Measurements from ENCODE around the gene STEAP3. TPM values are rescaled to one million over a fixed set of nuclear protein-coding genes. Genes with fewer than 3 reads are reported as not detected.

Gene STEAP3
- total and polyA plus RNA-seq, 4 experiments from 2014 or later: 0.32 TPM; not detected in 3

- POLR2A ChIA-PET (ENCODE audit: partially characterized antibody): no interaction called here
- H3K4me1 Mint-ChIP-seq: no peaks in the 10 kb centered on the region
- Histone ChIP-seq H3K27ac (ENCODE audit: low read depth, low read length) (no peak overlapping the region), H3K27me3 (ENCODE audit: insufficient read depth, low read length) (no peaks in the 10 kb centered on the region), H3K9me3 (ENCODE audit: control insufficient read depth in 1 of 2, low read length in 2 of 2) (no peaks in the 10 kb centered on the region), H3K4me1 (ENCODE audit: insufficient read depth, low read length) (no peaks in the 10 kb centered on the region), H3K4me3 (ENCODE audit: low read length in 2 of 2) (no peak overlapping the region), H3K36me3 (ENCODE audit: insufficient read depth, low read length) (no peaks in the 10 kb centered on the region)
- H3K4me3 Mint-ChIP-seq: no peak overlapping the region
- H3K36me3 Mint-ChIP-seq: no peaks in the 10 kb centered on the region
- no peak overlapping the region for H3K27ac Mint-ChIP-seq
- peaks cover 1 to 4% of the 10 kb centered on the region in 2 donors for H3K27me3 Mint-ChIP-seq
- H3K9me3 Mint-ChIP-seq: no peaks in the 10 kb centered on the region
- intact Hi-C loops (cut with micrococcal nuclease): no loop called here
- no peak for DNase-seq
- CTCF ChIA-PET (ENCODE audit: partially characterized antibody): no interaction called here
Measured at GRCh38 chr2:119254601-119255080, 31.0 kb downstream of the STEAP3 start.

- POLR2A ChIA-PET (ENCODE audit: partially characterized antibody): no interaction called here
- no peaks in the 10 kb centered on the region for H3K4me1 Mint-ChIP-seq
Measured at GRCh38 chr2:119255760-119256581, 32.3 kb downstream of the STEAP3 start.

GRCh38 chr2:119256582-119256921, 32.9 kb downstream of the STEAP3 start:
- Histone ChIP-seq H3K27me3 (ENCODE audit: insufficient read depth, low read length) (no peaks in the 10 kb centered on the region), H3K9me3 (ENCODE audit: control insufficient read depth in 1 of 2, low read length in 2 of 2) (no peaks in the 10 kb centered on the region), H3K36me3 (ENCODE audit: insufficient read depth, low read length) (no peaks in the 10 kb centered on the region), H3K27ac (ENCODE audit: low read depth, low read length) (no peak overlapping the region), H3K4me3 (ENCODE audit: low read length in 2 of 2) (no peak overlapping the region), H3K4me1 (ENCODE audit: insufficient read depth, low read length) (no peaks in the 10 kb centered on the region)
- no peak for DNase-seq
- Mint-ChIP-seq H3K27ac (no peak overlapping the region), H3K4me1 (no peaks in the 10 kb centered on the region), H3K4me3 (no peak overlapping the region), H3K9me3 (no peaks in the 10 kb centered on the region), H3K36me3 (no peaks in the 10 kb centered on the region), H3K27me3 (peaks cover 0 to 4% of the 10 kb centered on the region in 2 donors)
- POLR2A ChIA-PET (ENCODE audit: partially characterized antibody): no interaction called here
- intact Hi-C loops (cut with micrococcal nuclease): no loop called here
- CTCF ChIA-PET (ENCODE audit: partially characterized antibody): no interaction called here

More at GRCh38 chr2:119255760-119256581, 32.3 kb downstream of the STEAP3 start:
- Mint-ChIP-seq H3K4me3 (no peak overlapping the region), H3K9me3 (no peaks in the 10 kb centered on the region), H3K36me3 (no peaks in the 10 kb centered on the region), H3K27ac (no peak overlapping the region), H3K27me3 (peaks cover 1 to 4% of the 10 kb centered on the region in 2 donors)
- CTCF ChIA-PET (ENCODE audit: partially characterized antibody): no interaction called here
- no peaks in the 10 kb centered on the region for H3K9me3 ChIP-seq (ENCODE audit: control insufficient read depth in 1 of 2, low read length in 2 of 2)
- DNase-seq: no peak
- H3K4me3 ChIP-seq (ENCODE audit: low read length in 2 of 2): no peak overlapping the region
- H3K4me1 ChIP-seq (ENCODE audit: insufficient read depth, low read length): no peaks in the 10 kb centered on the region
- intact Hi-C loops (cut with micrococcal nuclease): no loop called here
- H3K27ac ChIP-seq (ENCODE audit: low read depth, low read length): no peak overlapping the region
- no peaks in the 10 kb centered on the region for H3K36me3 ChIP-seq (ENCODE audit: insufficient read depth, low read length)
- H3K27me3 ChIP-seq (ENCODE audit: insufficient read depth, low read length): no peaks in the 10 kb centered on the region

- H3K4me3 ChIP-seq (ENCODE audit: low read length in 2 of 2): no peak overlapping the region
- Mint-ChIP-seq H3K27ac (no peak overlapping the region), H3K27me3 (peaks cover 0 to 3% of the 10 kb centered on the region in 2 donors), H3K4me1 (no peaks in the 10 kb centered on the region), H3K36me3 (no peaks in the 10 kb centered on the region), H3K9me3 (no peaks in the 10 kb centered on the region), H3K4me3 (no peak overlapping the region)
- no peaks in the 10 kb centered on the region for H3K36me3 ChIP-seq (ENCODE audit: insufficient read depth, low read length)
- intact Hi-C loops (cut with micrococcal nuclease): no loop called here
- H3K27me3 ChIP-seq (ENCODE audit: insufficient read depth, low read length): no peaks in the 10 kb centered on the region
- ChIA-PET CTCF (ENCODE audit: partially characterized antibody) (no interaction called here), POLR2A (ENCODE audit: partially characterized antibody) (no interaction called here)
- no peak for DNase-seq
- H3K27ac ChIP-seq (ENCODE audit: low read depth, low read length): no peak overlapping the region
- no peaks in the 10 kb centered on the region for H3K4me1 ChIP-seq (ENCODE audit: insufficient read depth, low read length)
- no peaks in the 10 kb centered on the region for H3K9me3 ChIP-seq (ENCODE audit: control insufficient read depth in 1 of 2, low read length in 2 of 2)
Measured at GRCh38 chr2:119257198-119257597, 33.6 kb downstream of the STEAP3 start.

GRCh38 chr2:119259296-119259860, 35.7 kb downstream of the STEAP3 start:
- Mint-ChIP-seq H3K4me1 (no peaks in the 10 kb centered on the region), H3K4me3 (no peak overlapping the region), H3K36me3 (no peaks in the 10 kb centered on the region), H3K9me3 (no peaks in the 10 kb centered on the region), H3K27me3 (peaks cover 0 to 2% of the 10 kb centered on the region in 2 donors), H3K27ac (no peak overlapping the region)
- CTCF ChIA-PET (ENCODE audit: partially characterized antibody): no interaction called here
- no peaks in the 10 kb centered on the region for H3K4me1 ChIP-seq (ENCODE audit: insufficient read depth, low read length)
- H3K27ac ChIP-seq (ENCODE audit: low read depth, low read length): no peak overlapping the region
- H3K9me3 ChIP-seq (ENCODE audit: control insufficient read depth in 1 of 2, low read length in 2 of 2): no peaks in the 10 kb centered on the region
- no peaks in the 10 kb centered on the region for H3K36me3 ChIP-seq (ENCODE audit: insufficient read depth, low read length)
- DNase-seq: no peak
- no peaks in the 10 kb centered on the region for H3K27me3 ChIP-seq (ENCODE audit: insufficient read depth, low read length)
- POLR2A ChIA-PET (ENCODE audit: partially characterized antibody): no interaction called here
- intact Hi-C loops (cut with micrococcal nuclease): no loop called here
- no peak overlapping the region for H3K4me3 ChIP-seq (ENCODE audit: low read length in 2 of 2)

GRCh38 chr2:119260646-119261492, 37.2 kb downstream of the STEAP3 start:
- Histone ChIP-seq H3K9me3 (ENCODE audit: control insufficient read depth in 1 of 2, low read length in 2 of 2) (no peaks in the 10 kb centered on the region), H3K4me1 (ENCODE audit: insufficient read depth, low read length) (no peaks in the 10 kb centered on the region), H3K36me3 (ENCODE audit: insufficient read depth, low read length) (no peaks in the 10 kb centered on the region), H3K27ac (ENCODE audit: low read depth, low read length) (no peak overlapping the region), H3K4me3 (ENCODE audit: low read length in 2 of 2) (no peak overlapping the region), H3K27me3 (ENCODE audit: insufficient read depth, low read length) (no peaks in the 10 kb centered on the region)
- ChIA-PET CTCF (ENCODE audit: partially characterized antibody) (no interaction called here), POLR2A (ENCODE audit: partially characterized antibody) (no interaction called here)
- no peak for DNase-seq
- Mint-ChIP-seq H3K27me3 (peaks cover 0 to 3% of the 10 kb centered on the region in 2 donors), H3K27ac (no peak overlapping the region), H3K4me1 (no peaks in the 10 kb centered on the region), H3K9me3 (no peaks in the 10 kb centered on the region), H3K4me3 (no peak overlapping the region), H3K36me3 (no peaks in the 10 kb centered on the region)
- intact Hi-C loops (cut with micrococcal nuclease): loop anchor here (10.0 kb wide), 2 partner anchors 376 to 1216 kb away; no protein-coding TSS in a partner anchor

GRCh38 chr2:119261493-119262225, 38.0 kb downstream of the STEAP3 start:
- H3K36me3 Mint-ChIP-seq: no peaks in the 10 kb centered on the region
- H3K27ac ChIP-seq (ENCODE audit: low read depth, low read length): no peak overlapping the region
- POLR2A ChIA-PET (ENCODE audit: partially characterized antibody): no interaction called here

More at GRCh38 chr2:119261493-119262225, 38.0 kb downstream of the STEAP3 start:
- no peaks in the 10 kb centered on the region for H3K4me1 ChIP-seq (ENCODE audit: insufficient read depth, low read length)
- Mint-ChIP-seq H3K4me1 (no peaks in the 10 kb centered on the region), H3K9me3 (no peaks in the 10 kb centered on the region), H3K27ac (no peak overlapping the region), H3K4me3 (no peak overlapping the region), H3K27me3 (peaks cover 2 to 4% of the 10 kb centered on the region in 2 donors)
- H3K9me3 ChIP-seq (ENCODE audit: control insufficient read depth in 1 of 2, low read length in 2 of 2): no peaks in the 10 kb centered on the region
- H3K36me3 ChIP-seq (ENCODE audit: insufficient read depth, low read length): no peaks in the 10 kb centered on the region
- CTCF ChIA-PET (ENCODE audit: partially characterized antibody): no interaction called here
- intact Hi-C loops (cut with micrococcal nuclease): loop anchor here (10.0 kb wide), 2 partner anchors 377 to 1217 kb away; no protein-coding TSS in a partner anchor
- no peak for DNase-seq
- H3K4me3 ChIP-seq (ENCODE audit: low read length in 2 of 2): no peak overlapping the region
- no peaks in the 10 kb centered on the region for H3K27me3 ChIP-seq (ENCODE audit: insufficient read depth, low read length)
